SU-DHL-6 (cell line): ENCODE data around the gene PPP2R3A.

Experiments used
- H2AFZ ChIP-seq: fragments of 200-600 bp; sonication (generic); 2 replicates; pipeline ENCODE4 v1.6.1; 2014; ENCODE audit warnings: low read depth, mild to moderate bottlenecking, moderate library complexity, mixed read lengths, antibody characterized with exemption, low read length; ENCODE audit not compliant: severe bottlenecking
- H3F3A ChIP-seq: fragments of 200-600 bp; shearing (Covaris generic); 2 replicates; pipeline ENCODE4 v1.6.0; 2016; ENCODE audit warnings: antibody characterized with exemption, mild to moderate bottlenecking; ENCODE audit not compliant: insufficient read depth
- H3K27ac ChIP-seq: fragments of 200-600 bp; sonication (generic); 2 replicates; pipeline ENCODE4 v1.5.1; 2016; ENCODE audit warnings: low read depth, mild to moderate bottlenecking, low read length, moderate library complexity, mixed read lengths
- H3K27me3 ChIP-seq: fragments of 200-600 bp; sonication (generic), shearing (Covaris generic); 2 replicates; pipeline ENCODE4 v1.6.0; 2014; ENCODE audit warnings: mild to moderate bottlenecking, low read length
- H3K36me3 ChIP-seq: fragments of 200-600 bp; sonication (generic); 2 replicates; pipeline ENCODE4 v1.6.1; 2014; ENCODE audit warnings: mild to moderate bottlenecking, low read length, mixed read lengths
- H3K4me2 ChIP-seq: fragments of 300-600, 200-600 bp; shearing (Covaris generic), sonication (generic); 2 replicates; pipeline ENCODE4 v1.6.0; 2014; ENCODE audit warnings: low read length, low read depth, mild to moderate bottlenecking; ENCODE audit not compliant: poor library complexity, severe bottlenecking
- H3K4me3 ChIP-seq: fragments of 200-600 bp; sonication (generic); 2 replicates; pipeline ENCODE4 v1.5.1; 2014; ENCODE audit warnings: antibody characterized with exemption, low read length, mild to moderate bottlenecking, mixed read lengths; ENCODE audit not compliant: insufficient read depth, poor library complexity, severe bottlenecking
- H3K79me2 ChIP-seq: fragments of 200-600 bp; sonication (generic); 2 replicates; pipeline ENCODE4 v1.6.1; 2014; ENCODE audit warnings: mild to moderate bottlenecking, low read length, moderate library complexity; ENCODE audit not compliant: insufficient read depth
- H3K9ac ChIP-seq: fragments of 200-600 bp; sonication (generic); 2 replicates; pipeline ENCODE4 v1.7.0; 2014; ENCODE audit warnings: mild to moderate bottlenecking, low read length
- H3K9me2 ChIP-seq: fragments of 200-600 bp; sonication (generic); replicated peaks from 2 replicates; pipeline ENCODE4 v1.6.1; 2014; ENCODE audit warnings: low read length; ENCODE audit not compliant: insufficient read depth
- H3K9me3 ChIP-seq: fragments of 200-600 bp; sonication (generic); 2 replicates; pipeline ENCODE4 v1.6.1; 2014; ENCODE audit warnings: low read length, mixed read lengths; ENCODE audit not compliant: insufficient read depth
- H4K20me1 ChIP-seq: fragments of 200-600 bp; sonication (generic); 2 replicates; pipeline ENCODE4 v1.6.1; 2014; ENCODE audit warnings: low read depth, mild to moderate bottlenecking, antibody characterized with exemption, low read length, moderate library complexity, mixed read lengths
- CTCF ChIP-seq: fragments of 200-600 bp; sonication (generic); IDR thresholded peaks from one replicate; pipeline ENCODE4 v1.5.1; 2017; ENCODE audit warnings: antibody characterized with exemption, mild to moderate bottlenecking, low read length, moderate library complexity; ENCODE audit not compliant: insufficient read depth, poor library complexity, severe bottlenecking
- EZH2phosphoT487 ChIP-seq: fragments of 200-600 bp; sonication (generic), shearing (Covaris generic); conservative IDR thresholded peaks from 2 replicates; pipeline ENCODE4 v1.6.1; 2018; ENCODE audit warnings: mild to moderate bottlenecking, antibody characterized with exemption, low read length, moderate library complexity, mixed read lengths

Gene PPP2R3A

DNA sequence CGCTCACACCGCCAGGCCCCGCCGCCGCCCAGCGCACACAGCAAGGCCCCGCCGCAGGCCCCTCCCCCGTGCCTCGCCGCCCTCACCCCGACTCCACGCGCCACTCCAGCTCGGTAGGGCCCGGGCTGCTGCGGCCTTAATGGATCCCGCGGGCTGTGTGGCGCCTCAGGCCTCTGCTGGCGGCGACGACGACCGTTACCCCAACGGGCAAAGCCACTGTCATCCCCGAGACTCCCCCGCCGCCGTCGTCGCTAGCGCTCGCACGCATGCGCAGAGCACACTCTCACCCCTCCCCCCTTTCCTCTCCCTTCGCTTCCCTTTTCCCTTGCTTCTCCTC is 230.5 kb downstream of the PPP2R3A start, which contains the start of gene MSL2:
MSL2 (minus strand) TSS at position 272 of the 337 bp plus-strand sequence. CDS start 1,222 bp downstream, outside the sequence.
- H3K79me2 ChIP-seq = peaks cover 46% of the 10 kb centered on the region

GRCh38 chr3:136196401-136197158 is 231.1 kb downstream of the PPP2R3A start:
- Histone ChIP-seq H3K36me3 (peaks cover 8% of the 10 kb centered on the region; the same call in 1 of the 2 replicates), H3K27ac (peak overlapping the region; percentile 98), H3K9me3 (no peaks in the 10 kb centered on the region), H3K4me2 (peak overlapping the region; percentile 96), H3F3A (peaks cover 20% of the 10 kb centered on the region; the same call in 1 of the 2 replicates), H3K9me2 (no peaks in the 10 kb centered on the region), H3K9ac (peak overlapping the region; percentile 94), H3K79me2 (peaks cover 40% of the 10 kb centered on the region), H2AFZ (peak overlapping the region; percentile 79), H4K20me1 (peaks cover 17% of the 10 kb centered on the region), H3K27me3 (no peaks in the 10 kb centered on the region), H3K4me3 (peak overlapping the region; percentile 91)
- TF ChIP-seq CTCF (no peak), EZH2phosphoT487 (no peak)

More for the DNA sequence above, 230.5 kb downstream of the PPP2R3A start, which contains the start of gene MSL2:
- Histone ChIP-seq H2AFZ (peak within 1 kb of the TSS; percentile 79), H3K36me3 (peaks cover 8% of the 10 kb centered on the region; the same call in 1 of the 2 replicates), H3K27ac (peak within 1 kb of the TSS; percentile 98), H3K27me3 (no peaks in the 10 kb centered on the region), H3K9me2 (no peaks in the 10 kb centered on the region), H4K20me1 (peaks cover 17% of the 10 kb centered on the region), H3K9me3 (no peaks in the 10 kb centered on the region), H3K4me2 (peak within 1 kb of the TSS; percentile 96), H3K9ac (peak within 1 kb of the TSS; percentile 94), H3K4me3 (peak within 1 kb of the TSS; percentile 91), H3F3A (peaks cover 20% of the 10 kb centered on the region; the same call in 1 of the 2 replicates)
- no peak for TF ChIP-seq CTCF
- no peak for TF ChIP-seq EZH2phosphoT487

GRCh38 chr3:136197159-136197793 is 231.7 kb downstream of the PPP2R3A start:
- Histone ChIP-seq H3K9ac (peak overlapping the region; percentile 94), H3K27me3 (no peaks in the 10 kb centered on the region), H3K79me2 (peaks cover 33% of the 10 kb centered on the region), H3K27ac (peak overlapping the region; percentile 98), H4K20me1 (peaks cover 16% of the 10 kb centered on the region), H3K9me2 (no peaks in the 10 kb centered on the region), H3K9me3 (no peaks in the 10 kb centered on the region), H2AFZ (peak overlapping the region; percentile 79), H3F3A (peaks cover 20% of the 10 kb centered on the region; the same call in 1 of the 2 replicates), H3K36me3 (peaks cover 8% of the 10 kb centered on the region; the same call in 1 of the 2 replicates), H3K4me2 (peak overlapping the region; percentile 96), H3K4me3 (peak overlapping the region; percentile 59)
- TF ChIP-seq EZH2phosphoT487 (no peak), CTCF (no peak)
